ENCODE measurements around the gene HRNR. TPM values are rescaled to one million over a fixed set of nuclear protein-coding genes. Genes with fewer than 3 reads are reported as not detected.

Gene HRNR
- total RNA-seq, 1 donor from 2014 or later, result not detected

- no peak for DNase-seq (ENCODE audit: low spot score in 2 of 2)
- no peak overlapping the region for H3K4me3 ChIP-seq
- H3K9me3 ChIP-seq, result no peaks in the 10 kb centered on the region
- TF ChIP-seq CTCF (IDR thresholded peaks at IDR 0.05), result no peak
- H3K27me3 ChIP-seq, result no peaks in the 10 kb centered on the region
- intact Hi-C loops (cut with DNase I), result no loop called here
- H3K4me1 ChIP-seq, result no peaks in the 10 kb centered on the region
- no peaks in the 10 kb centered on the region for H3K36me3 ChIP-seq
- peak overlapping the region in 1 of 2 donors; percentile 2 for H3K27ac ChIP-seq
These were observed 59.4 kb downstream of the HRNR start for GRCh38 chr1:152164517-152165136.

GRCh38 chr1:152162792-152163463 is 61.1 kb downstream of the HRNR start:
- no peaks in the 10 kb centered on the region for H3K27me3 ChIP-seq
- intact Hi-C loops (cut with DNase I), result no loop called here
- no peak overlapping the region for H3K4me3 ChIP-seq
- H3K4me1 ChIP-seq, result no peaks in the 10 kb centered on the region
- H3K36me3 ChIP-seq, result no peaks in the 10 kb centered on the region
- TF ChIP-seq CTCF (IDR thresholded peaks at IDR 0.05), result no peak
- no peak overlapping the region for H3K27ac ChIP-seq
- no peaks in the 10 kb centered on the region for H3K9me3 ChIP-seq
- no peak for DNase-seq (ENCODE audit: low spot score in 2 of 2)

Other genes with a start within 250 kb of the HRNR start
- gene S100A10, start 230.3 kb downstream of the HRNR start, total RNA-seq, result 25.8 TPM
- gene S100A11, start 187.2 kb downstream of the HRNR start, total RNA-seq, result 442 TPM
- not detected for gene TCHHL1, start 135.1 kb downstream of the HRNR start, total RNA-seq
- gene TCHH, start 108.7 kb downstream of the HRNR start, total RNA-seq, result not detected
- not detected for gene RPTN, start 65.0 kb downstream of the HRNR start, total RNA-seq
- gene FLG, start 101.0 kb upstream of the HRNR start, total RNA-seq, result not detected
- not detected for gene FLG2, start 135.8 kb upstream of the HRNR start, total RNA-seq
- 0.21 TPM for gene CRNN, start 190.1 kb upstream of the HRNR start, total RNA-seq

Data from ascending aorta (tissue), 2 donors.